ENCODE measurements around the gene DNAJB11.

Gene DNAJB11

GRCh38 chr3:186587183-186587582 lies 16.7 kb downstream of the DNAJB11 start:
- H3K36me3 ChIP-seq (ENCODE audit: control insufficient read depth in 1 of 2, insufficient read depth in 2 of 2, low read length in 2 of 2) = peaks cover 39% of the 10 kb centered on the region in 2 donors
- H3K4me1 ChIP-seq (ENCODE audit: control insufficient read depth in 1 of 2, insufficient read depth in 2 of 2, low read length in 2 of 2) = no peaks in the 10 kb centered on the region
- H3K27me3 ChIP-seq (ENCODE audit: low read depth, low read length) = no peaks in the 10 kb centered on the region
- no peaks in the 10 kb centered on the region for H3K9me3 ChIP-seq (ENCODE audit: control insufficient read depth in 1 of 2, low read length in 2 of 2)
- no peak overlapping the region for H3K27ac ChIP-seq (ENCODE audit: low read length)
- no peak overlapping the region for H3K4me3 ChIP-seq (ENCODE audit: low read depth in 1 of 2, low read length in 2 of 2)

GRCh38 chr3:186588632-186589031 lies 18.1 kb downstream of the DNAJB11 start:
- no peaks in the 10 kb centered on the region for H3K4me1 ChIP-seq (ENCODE audit: control insufficient read depth in 1 of 2, insufficient read depth in 2 of 2, low read length in 2 of 2)
- no peak overlapping the region for H3K27ac ChIP-seq (ENCODE audit: low read length)
- H3K27me3 ChIP-seq (ENCODE audit: low read depth, low read length) = no peaks in the 10 kb centered on the region
- H3K4me3 ChIP-seq (ENCODE audit: low read depth in 1 of 2, low read length in 2 of 2) = no peak overlapping the region
- H3K9me3 ChIP-seq (ENCODE audit: control insufficient read depth in 1 of 2, low read length in 2 of 2) = no peaks in the 10 kb centered on the region
- H3K36me3 ChIP-seq (ENCODE audit: control insufficient read depth in 1 of 2, insufficient read depth in 2 of 2, low read length in 2 of 2) = peaks cover 25 to 27% of the 10 kb centered on the region in 2 donors

GRCh38 chr3:186589121-186589520 lies 18.6 kb downstream of the DNAJB11 start:
- Histone ChIP-seq H3K9me3 (ENCODE audit: control insufficient read depth in 1 of 2, low read length in 2 of 2) (no peaks in the 10 kb centered on the region), H3K27me3 (ENCODE audit: low read depth, low read length) (no peaks in the 10 kb centered on the region), H3K27ac (ENCODE audit: low read length) (no peak overlapping the region), H3K4me1 (ENCODE audit: control insufficient read depth in 1 of 2, insufficient read depth in 2 of 2, low read length in 2 of 2) (no peaks in the 10 kb centered on the region), H3K4me3 (ENCODE audit: low read depth in 1 of 2, low read length in 2 of 2) (no peak overlapping the region), H3K36me3 (ENCODE audit: control insufficient read depth in 1 of 2, insufficient read depth in 2 of 2, low read length in 2 of 2) (peaks cover 20 to 22% of the 10 kb centered on the region in 2 donors)

GRCh38 chr3:186589856-186590579 lies 19.5 kb downstream of the DNAJB11 start:
- Histone ChIP-seq H3K4me3 (ENCODE audit: low read depth in 1 of 2, low read length in 2 of 2) (no peak overlapping the region), H3K9me3 (ENCODE audit: control insufficient read depth in 1 of 2, low read length in 2 of 2) (no peaks in the 10 kb centered on the region), H3K27ac (ENCODE audit: low read length) (no peak overlapping the region), H3K36me3 (ENCODE audit: control insufficient read depth in 1 of 2, insufficient read depth in 2 of 2, low read length in 2 of 2) (peaks cover 11 to 13% of the 10 kb centered on the region in 2 donors), H3K27me3 (ENCODE audit: low read depth, low read length) (no peaks in the 10 kb centered on the region), H3K4me1 (ENCODE audit: control insufficient read depth in 1 of 2, insufficient read depth in 2 of 2, low read length in 2 of 2) (no peaks in the 10 kb centered on the region)

- no peak overlapping the region for H3K27ac ChIP-seq (ENCODE audit: low read length)
- no peaks in the 10 kb centered on the region for H3K9me3 ChIP-seq (ENCODE audit: control insufficient read depth in 1 of 2, low read length in 2 of 2)
- H3K4me3 ChIP-seq (ENCODE audit: low read depth in 1 of 2, low read length in 2 of 2) = no peak overlapping the region
Measured at GRCh38 chr3:186590580-186591295, 20.2 kb downstream of the DNAJB11 start.

GRCh38 chr3:186592682-186593081 lies 22.2 kb downstream of the DNAJB11 start:
- Histone ChIP-seq H3K4me3 (ENCODE audit: low read depth in 1 of 2, low read length in 2 of 2) (no peak overlapping the region), H3K36me3 (ENCODE audit: control insufficient read depth in 1 of 2, insufficient read depth in 2 of 2, low read length in 2 of 2) (no peaks in the 10 kb centered on the region), H3K4me1 (ENCODE audit: control insufficient read depth in 1 of 2, insufficient read depth in 2 of 2, low read length in 2 of 2) (no peaks in the 10 kb centered on the region), H3K9me3 (ENCODE audit: control insufficient read depth in 1 of 2, low read length in 2 of 2) (no peaks in the 10 kb centered on the region), H3K27me3 (ENCODE audit: low read depth, low read length) (no peaks in the 10 kb centered on the region), H3K27ac (ENCODE audit: low read length) (no peak overlapping the region)

More at GRCh38 chr3:186590580-186591295, 20.2 kb downstream of the DNAJB11 start:
- Histone ChIP-seq H3K36me3 (ENCODE audit: control insufficient read depth in 1 of 2, insufficient read depth in 2 of 2, low read length in 2 of 2) (peaks cover 6 to 7% of the 10 kb centered on the region in 2 donors), H3K4me1 (ENCODE audit: control insufficient read depth in 1 of 2, insufficient read depth in 2 of 2, low read length in 2 of 2) (no peaks in the 10 kb centered on the region), H3K27me3 (ENCODE audit: low read depth, low read length) (no peaks in the 10 kb centered on the region)

GRCh38 chr3:186593862-186594261 lies 23.3 kb downstream of the DNAJB11 start:
- H3K27ac ChIP-seq (ENCODE audit: low read length) = no peak overlapping the region

GRCh38 chr3:186594591-186595113 lies 24.1 kb downstream of the DNAJB11 start:
- no peak overlapping the region for H3K4me3 ChIP-seq (ENCODE audit: low read depth in 1 of 2, low read length in 2 of 2)
- H3K4me1 ChIP-seq (ENCODE audit: control insufficient read depth in 1 of 2, insufficient read depth in 2 of 2, low read length in 2 of 2) = peaks cover 3 to 6% of the 10 kb centered on the region in 2 donors
- H3K36me3 ChIP-seq (ENCODE audit: control insufficient read depth in 1 of 2, insufficient read depth in 2 of 2, low read length in 2 of 2) = no peaks in the 10 kb centered on the region
- no peak overlapping the region for H3K27ac ChIP-seq (ENCODE audit: low read length)
- no peaks in the 10 kb centered on the region for H3K9me3 ChIP-seq (ENCODE audit: control insufficient read depth in 1 of 2, low read length in 2 of 2)
- no peaks in the 10 kb centered on the region for H3K27me3 ChIP-seq (ENCODE audit: low read depth, low read length)

More at GRCh38 chr3:186593862-186594261, 23.3 kb downstream of the DNAJB11 start:
- no peaks in the 10 kb centered on the region for H3K36me3 ChIP-seq (ENCODE audit: control insufficient read depth in 1 of 2, insufficient read depth in 2 of 2, low read length in 2 of 2)
- H3K4me3 ChIP-seq (ENCODE audit: low read depth in 1 of 2, low read length in 2 of 2) = no peak overlapping the region
- H3K4me1 ChIP-seq (ENCODE audit: control insufficient read depth in 1 of 2, insufficient read depth in 2 of 2, low read length in 2 of 2) = peaks cover 0 to 6% of the 10 kb centered on the region in 2 donors
- H3K27me3 ChIP-seq (ENCODE audit: low read depth, low read length) = no peaks in the 10 kb centered on the region
- H3K9me3 ChIP-seq (ENCODE audit: control insufficient read depth in 1 of 2, low read length in 2 of 2) = no peaks in the 10 kb centered on the region

GRCh38 chr3:186596568-186597287 lies 26.2 kb downstream of the DNAJB11 start:
- Histone ChIP-seq H3K4me3 (ENCODE audit: low read depth in 1 of 2, low read length in 2 of 2) (no peak overlapping the region), H3K4me1 (ENCODE audit: control insufficient read depth in 1 of 2, insufficient read depth in 2 of 2, low read length in 2 of 2) (peaks cover 3 to 6% of the 10 kb centered on the region in 2 donors), H3K27ac (ENCODE audit: low read length) (no peak overlapping the region), H3K36me3 (ENCODE audit: control insufficient read depth in 1 of 2, insufficient read depth in 2 of 2, low read length in 2 of 2) (no peaks in the 10 kb centered on the region), H3K27me3 (ENCODE audit: low read depth, low read length) (no peaks in the 10 kb centered on the region), H3K9me3 (ENCODE audit: control insufficient read depth in 1 of 2, low read length in 2 of 2) (no peaks in the 10 kb centered on the region)

GRCh38 chr3:186598108-186598784 lies 27.7 kb downstream of the DNAJB11 start:
- H3K27ac ChIP-seq (ENCODE audit: low read length) = no peak overlapping the region
- H3K4me3 ChIP-seq (ENCODE audit: low read depth in 1 of 2, low read length in 2 of 2) = no peak overlapping the region

GRCh38 chr3:186598794-186599141 lies 28.2 kb downstream of the DNAJB11 start:
- Histone ChIP-seq H3K36me3 (ENCODE audit: control insufficient read depth in 1 of 2, insufficient read depth in 2 of 2, low read length in 2 of 2) (no peaks in the 10 kb centered on the region), H3K4me1 (ENCODE audit: control insufficient read depth in 1 of 2, insufficient read depth in 2 of 2, low read length in 2 of 2) (peaks cover 3 to 6% of the 10 kb centered on the region in 2 donors), H3K4me3 (ENCODE audit: low read depth in 1 of 2, low read length in 2 of 2) (no peak overlapping the region), H3K27ac (ENCODE audit: low read length) (no peak overlapping the region), H3K9me3 (ENCODE audit: control insufficient read depth in 1 of 2, low read length in 2 of 2) (no peaks in the 10 kb centered on the region), H3K27me3 (ENCODE audit: low read depth, low read length) (no peaks in the 10 kb centered on the region)

More at GRCh38 chr3:186598108-186598784, 27.7 kb downstream of the DNAJB11 start:
- peaks cover 3 to 6% of the 10 kb centered on the region in 2 donors for H3K4me1 ChIP-seq (ENCODE audit: control insufficient read depth in 1 of 2, insufficient read depth in 2 of 2, low read length in 2 of 2)
- no peaks in the 10 kb centered on the region for H3K9me3 ChIP-seq (ENCODE audit: control insufficient read depth in 1 of 2, low read length in 2 of 2)
- H3K27me3 ChIP-seq (ENCODE audit: low read depth, low read length) = no peaks in the 10 kb centered on the region
- no peaks in the 10 kb centered on the region for H3K36me3 ChIP-seq (ENCODE audit: control insufficient read depth in 1 of 2, insufficient read depth in 2 of 2, low read length in 2 of 2)

Data from muscle layer of duodenum (tissue), 2 donors.